ENCODE measurements around the gene EXOC6B.

DNA sequence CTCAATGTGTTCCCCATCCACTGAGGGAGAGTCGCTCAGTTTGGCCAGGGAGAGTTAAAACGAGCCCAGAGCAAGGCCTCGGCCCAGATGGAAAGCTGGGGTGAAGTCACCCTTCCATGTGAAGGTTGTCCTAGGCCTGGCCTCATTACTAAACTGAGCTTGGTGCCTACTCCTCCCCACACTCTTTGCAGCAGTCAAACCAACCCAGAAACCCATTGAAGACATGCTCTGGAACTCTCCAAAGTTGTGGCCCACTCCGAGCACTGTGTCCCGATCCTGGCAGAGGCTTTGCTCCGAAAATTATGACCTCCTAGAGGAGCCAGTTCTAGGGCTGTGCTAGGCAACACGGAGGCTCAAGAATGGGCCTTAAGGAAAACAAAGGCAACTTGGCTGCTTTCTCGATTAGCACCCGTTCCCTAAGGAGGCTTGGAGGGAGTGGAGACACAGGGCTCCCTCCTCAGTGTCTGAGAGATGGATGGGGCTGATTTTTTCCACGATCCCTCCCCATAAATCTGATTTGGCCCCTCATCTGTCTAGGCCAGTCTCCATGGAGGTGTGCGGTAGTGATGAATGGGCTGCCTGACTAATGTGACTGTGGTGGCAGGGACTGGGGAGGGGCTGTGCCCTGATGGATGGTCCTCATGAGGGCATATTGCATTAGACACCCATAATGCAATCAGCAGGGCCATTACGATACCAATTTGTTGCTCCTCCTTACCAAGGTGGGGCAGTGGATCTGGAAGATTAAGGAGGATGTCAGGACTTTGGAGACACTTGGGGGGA lies 666.4 kb downstream of the EXOC6B start:
- TF ChIP-seq EZH2 (IDR thresholded peaks at IDR 0.05) (no peak), POLR2AphosphoS5 (IDR thresholded peaks at IDR 0.05; ENCODE audit: borderline replicate concordance, low read depth, low read length) (no peak), FOXP2 (optimal IDR thresholded peaks at IDR 0.05; ENCODE audit: control extremely low read depth, extremely low read length, insufficient read depth) (no peak)

Measured in SK-N-MC (cell line).